ENCODE data around the gene SLC2A6.

DNA sequence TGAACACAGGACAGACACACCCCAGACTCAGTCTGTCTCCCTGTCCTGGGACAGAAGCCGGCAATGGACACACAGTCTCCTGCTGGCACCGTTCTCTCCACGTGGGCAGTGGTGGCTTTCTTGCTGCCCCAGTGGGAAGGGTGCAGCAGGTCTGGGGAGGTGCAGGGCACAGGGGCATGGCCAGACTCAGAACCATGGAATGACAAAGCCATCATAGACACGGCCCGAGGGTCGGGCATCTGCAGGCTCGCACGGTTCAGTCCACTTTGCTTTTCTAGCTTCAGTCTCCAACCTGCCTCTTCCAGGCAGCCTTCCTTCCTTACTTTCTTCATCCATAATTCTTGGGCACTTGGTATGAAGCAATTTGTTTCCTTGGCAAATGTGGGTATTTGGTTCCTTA is 29.1 kb upstream of the SLC2A6 start:
- TF ChIP-seq CTCF (IDR thresholded peaks at IDR 0.05; ENCODE audit: low read length) (no peak), EZH2 (IDR thresholded peaks at IDR 0.05; ENCODE audit: borderline replicate concordance, low read length) (no peak)

All from OCI-LY1 (cell line).